ENCODE results near the gene SLC29A1.
A peak's percentile ranks its signal among the peaks of the same experiment; 100 is the strongest.
"Not testable (repeated sequence)": the region's sequence is repeated elsewhere in the genome, so short reads cannot be mapped to it uniquely, and the experiment has no call there.

SLC29A1 gene

DNA sequence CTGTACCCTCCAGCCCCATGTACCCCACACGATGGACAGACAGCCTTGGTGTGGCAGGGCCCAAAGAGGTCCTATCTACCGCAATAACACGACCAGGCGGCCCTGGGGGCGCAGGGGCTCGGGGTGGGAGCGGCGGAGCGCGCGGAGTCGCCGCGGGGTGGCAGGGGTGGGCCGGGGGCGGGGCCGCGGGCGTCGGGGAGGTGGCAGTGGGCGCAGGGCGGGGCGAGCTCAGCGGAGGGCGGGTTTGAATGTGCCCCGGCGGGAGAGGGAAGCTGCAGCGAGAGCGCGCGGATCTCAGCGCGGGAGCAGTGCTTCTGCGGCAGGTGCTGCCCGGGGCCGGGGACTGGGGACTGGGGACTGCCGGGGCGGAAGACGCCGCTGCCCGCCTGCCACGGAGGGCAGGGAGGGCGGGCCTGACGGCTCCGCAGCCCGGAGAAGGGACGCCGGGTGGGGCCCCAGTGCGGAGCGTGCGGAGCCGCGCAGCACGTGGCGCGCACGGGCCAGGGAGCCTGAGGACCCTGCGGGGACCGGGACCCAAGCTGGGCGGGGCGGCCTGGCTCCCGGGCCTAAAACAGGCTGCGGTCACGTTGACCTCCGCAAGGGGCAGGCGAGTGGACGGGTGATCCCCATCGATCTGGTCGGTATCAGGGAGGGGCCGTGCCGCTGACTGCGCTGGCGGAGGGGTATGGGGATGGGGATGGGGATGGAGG lies at the start of gene SLC29A1:
Gene SLC29A1 (plus strand): TSS at position 277 of the 710 bp plus-strand sequence. CDS start 3,719 bp downstream, outside the sequence.
- DNase-seq: peak; percentile 88 to 92

DNA sequence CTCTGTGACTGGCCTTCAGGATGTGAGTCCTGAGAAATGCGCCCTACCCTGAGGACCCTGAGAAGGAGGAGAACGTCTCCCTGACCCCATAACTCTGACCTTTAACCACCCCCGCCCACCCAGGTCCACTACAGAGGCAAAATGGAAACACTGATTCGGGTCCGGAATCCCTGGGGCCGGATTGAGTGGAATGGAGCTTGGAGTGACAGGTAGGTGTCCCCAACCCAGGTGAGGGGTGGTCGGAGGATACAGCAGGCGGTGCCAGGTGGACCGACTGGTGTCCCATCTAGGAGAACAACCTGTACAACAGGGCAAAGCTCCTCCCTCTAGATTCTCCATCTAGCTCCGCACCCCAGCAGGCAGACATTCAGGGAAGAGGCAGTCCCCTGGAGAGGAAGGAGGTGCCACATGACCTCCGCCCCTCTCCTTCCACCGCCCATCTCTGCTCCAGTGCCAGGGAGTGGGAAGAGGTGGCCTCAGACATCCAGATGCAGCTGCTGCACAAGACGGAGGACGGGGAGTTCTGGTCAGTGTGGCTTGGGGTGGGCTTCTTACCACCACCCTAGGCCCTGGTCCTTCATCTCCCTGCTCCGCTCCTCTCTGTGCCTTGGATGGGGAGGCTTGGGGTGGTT lies 47.1 kb upstream of the SLC29A1 start:
- DNase-seq: no peak

DNA sequence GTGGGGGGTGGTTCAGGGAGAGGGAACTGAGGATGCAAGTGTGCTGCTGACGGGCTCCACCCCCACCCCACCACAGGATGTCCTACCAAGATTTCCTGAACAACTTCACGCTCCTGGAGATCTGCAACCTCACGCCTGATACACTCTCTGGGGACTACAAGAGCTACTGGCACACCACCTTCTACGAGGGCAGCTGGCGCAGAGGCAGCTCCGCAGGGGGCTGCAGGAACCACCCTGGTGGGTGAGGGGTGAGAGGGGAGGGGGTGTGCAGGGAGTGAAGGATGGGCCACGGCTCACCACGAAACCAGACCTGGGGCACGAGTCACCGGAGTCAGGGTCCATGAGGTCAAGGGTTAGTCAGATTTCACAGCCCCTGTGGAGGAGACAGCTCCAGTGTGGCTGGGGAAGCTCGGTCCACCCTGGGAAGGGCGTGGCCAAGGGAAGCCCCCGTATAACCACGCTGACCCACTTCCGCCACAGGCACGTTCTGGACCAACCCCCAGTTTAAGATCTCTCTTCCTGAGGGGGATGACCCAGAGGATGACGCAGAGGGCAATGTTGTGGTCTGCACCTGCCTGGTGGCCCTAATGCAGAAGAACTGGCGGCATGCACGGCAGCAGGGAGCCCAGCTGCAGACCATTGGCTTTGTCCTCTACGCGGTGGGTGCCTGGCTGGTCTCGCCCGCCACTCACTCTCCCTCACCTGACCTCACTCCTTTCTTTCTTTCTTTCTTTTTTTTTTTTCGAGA lies 46.5 kb upstream of the SLC29A1 start:
- DNase-seq: peak; percentile 35 to 47

DNA sequence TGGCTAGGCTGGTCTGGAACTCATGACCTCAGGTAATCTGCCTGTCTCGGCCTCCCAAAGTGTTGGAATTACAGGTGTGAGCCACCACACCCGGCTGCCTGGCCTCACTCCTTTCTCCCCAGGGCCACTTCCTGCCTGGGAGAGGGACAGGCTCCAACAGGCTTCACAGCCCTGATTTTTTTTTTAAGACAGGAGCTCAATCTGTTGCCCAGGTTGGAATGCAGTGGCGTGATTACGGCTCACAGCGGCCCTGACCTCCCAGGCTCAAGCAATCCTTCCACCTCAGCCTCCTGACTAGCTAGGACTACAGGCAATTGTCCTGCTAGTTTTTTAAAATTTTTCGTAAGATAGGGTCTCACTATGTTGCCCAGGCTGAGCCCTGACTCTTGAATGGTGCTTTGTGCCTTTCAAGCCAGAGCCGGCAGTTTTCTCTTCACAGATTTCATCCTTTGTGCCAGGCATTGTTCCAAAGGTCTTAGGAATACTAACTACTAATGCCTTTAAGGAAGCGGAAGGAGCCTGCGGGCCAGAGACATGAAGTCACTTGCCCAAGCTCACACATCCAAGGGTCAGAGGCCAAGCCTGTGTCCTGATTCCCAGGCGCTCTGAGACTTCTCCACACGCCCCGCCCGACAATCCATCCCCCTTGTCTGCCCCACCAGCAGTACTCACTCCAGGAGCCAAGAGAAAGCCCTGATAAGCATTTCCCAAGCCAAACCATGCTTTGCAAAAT lies 45.5 kb upstream of the SLC29A1 start:
- no peak for DNase-seq

DNA sequence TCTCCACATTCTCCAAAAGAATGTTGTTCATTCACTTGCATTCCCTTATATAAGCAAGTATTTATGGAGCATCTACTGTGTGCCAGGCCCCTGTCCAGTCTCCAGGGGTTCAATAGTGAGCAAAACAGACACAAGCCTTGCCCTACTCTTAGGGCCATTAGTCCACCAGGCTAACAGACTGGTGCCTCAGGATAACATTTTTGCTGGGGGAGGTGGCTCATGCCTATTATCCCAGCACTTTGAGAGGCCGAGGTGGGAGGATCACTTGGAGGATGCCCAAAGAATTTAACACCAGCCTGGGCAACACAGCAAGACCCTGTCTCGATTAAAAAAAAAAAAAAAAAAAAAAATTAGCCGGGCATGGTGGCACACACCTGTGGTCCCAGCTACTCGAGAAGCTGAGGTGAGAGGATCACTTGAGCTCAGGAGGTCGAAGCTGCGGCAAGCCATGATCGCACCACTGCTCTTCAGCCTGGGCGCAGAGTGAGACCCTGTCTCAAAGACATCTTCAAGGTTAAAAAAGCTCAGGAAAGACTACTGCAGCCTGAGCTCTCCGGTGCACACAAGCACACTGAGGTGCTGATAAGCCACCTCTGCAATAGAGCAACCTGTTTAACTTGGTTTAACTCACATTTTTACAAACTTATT lies 44.8 kb upstream of the SLC29A1 start:
- no peak for DNase-seq

DNA sequence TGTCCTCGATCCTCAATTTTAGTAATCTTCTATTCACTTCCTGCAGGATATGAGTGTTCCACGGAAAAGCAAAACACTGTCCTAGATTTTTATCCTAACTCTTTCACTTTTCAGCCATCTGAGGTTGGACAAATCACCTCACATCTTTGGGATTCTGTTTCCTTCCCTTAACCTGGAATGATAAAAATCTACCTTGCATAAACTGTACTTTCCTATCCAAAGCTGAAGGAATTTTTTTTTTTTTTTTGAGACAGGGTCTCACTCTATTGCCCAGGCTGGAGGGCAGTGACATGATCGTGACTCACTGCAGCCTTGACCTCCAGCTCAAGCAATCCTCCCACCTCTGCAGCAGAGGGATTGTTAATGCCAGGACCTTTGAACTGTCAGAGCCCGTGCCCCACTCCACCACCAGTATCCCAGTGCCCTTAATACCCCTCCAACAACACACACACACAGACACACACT lies 44.3 kb upstream of the SLC29A1 start:
- no peak for DNase-seq

DNA sequence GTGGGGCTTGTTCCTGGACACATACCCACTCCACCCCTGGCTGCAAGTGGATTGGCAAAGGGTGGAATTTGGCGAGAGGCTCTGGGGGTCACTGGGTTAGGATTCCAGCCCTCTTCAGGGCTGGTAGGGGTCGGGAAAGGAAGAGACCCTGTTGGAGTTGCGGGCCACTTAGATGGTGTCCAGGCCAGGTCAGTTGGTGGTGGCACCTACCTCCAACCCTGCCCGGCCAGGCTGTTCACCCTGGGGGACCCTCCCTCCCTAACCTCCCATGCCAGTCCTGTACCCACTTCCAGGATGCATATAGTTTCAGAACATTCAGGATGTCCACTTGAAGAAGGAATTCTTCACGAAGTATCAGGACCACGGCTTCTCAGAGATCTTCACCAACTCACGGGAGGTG lies 43.7 kb upstream of the SLC29A1 start:
- DNase-seq: no peak

DNA sequence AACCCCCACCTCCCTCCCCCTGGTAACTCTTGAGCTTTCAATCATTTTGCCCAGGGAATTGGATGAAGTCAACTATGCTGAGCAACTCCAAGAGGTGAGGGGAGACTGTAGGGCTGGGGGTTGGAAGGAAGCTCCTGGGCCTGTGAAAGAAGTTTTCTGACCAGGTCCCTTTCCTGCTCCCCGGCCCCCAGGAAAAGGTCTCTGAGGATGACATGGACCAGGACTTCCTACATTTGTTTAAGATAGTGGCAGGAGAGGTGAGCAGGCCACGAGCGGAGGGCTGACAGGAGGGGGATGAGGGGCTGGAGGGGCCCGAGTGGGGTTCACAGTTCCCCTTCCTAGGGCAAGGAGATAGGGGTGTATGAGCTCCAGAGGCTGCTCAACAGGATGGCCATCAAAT lies 43.0 kb upstream of the SLC29A1 start:
- no peak for DNase-seq

DNA sequence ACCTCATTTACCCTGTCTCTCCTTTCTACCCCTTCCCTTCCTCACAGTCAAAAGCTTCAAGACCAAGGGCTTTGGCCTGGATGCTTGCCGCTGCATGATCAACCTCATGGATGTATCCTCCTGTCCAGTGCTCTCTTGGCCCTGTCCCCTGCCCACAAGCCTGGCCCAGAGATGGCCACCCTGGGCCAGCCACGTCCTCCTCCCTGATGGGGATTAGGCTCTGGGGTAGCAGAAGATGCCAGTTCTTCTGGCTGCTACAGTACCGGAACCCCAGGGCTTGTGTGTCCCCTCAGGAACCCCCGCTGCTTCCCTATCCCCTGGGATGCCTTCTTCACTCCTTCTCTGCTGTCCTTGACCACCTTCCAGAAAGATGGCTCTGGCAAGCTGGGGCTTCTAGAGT lies 42.5 kb upstream of the SLC29A1 start:
- DNase-seq: no peak

DNA sequence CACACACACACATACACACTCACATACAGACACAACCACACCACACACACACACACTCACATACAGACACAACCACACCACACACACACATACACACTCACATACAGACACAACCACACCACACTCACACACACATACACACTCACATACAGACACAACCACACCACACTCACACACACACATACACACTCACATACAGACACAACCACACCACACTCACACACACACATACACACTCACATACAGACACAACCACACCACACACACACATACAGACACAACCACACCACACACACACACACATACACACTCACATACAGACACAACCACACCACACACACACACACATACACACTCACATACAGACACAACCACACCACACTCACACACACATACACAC lies 41.6 kb upstream of the SLC29A1 start:
- not testable (repeated sequence) for DNase-seq

DNA sequence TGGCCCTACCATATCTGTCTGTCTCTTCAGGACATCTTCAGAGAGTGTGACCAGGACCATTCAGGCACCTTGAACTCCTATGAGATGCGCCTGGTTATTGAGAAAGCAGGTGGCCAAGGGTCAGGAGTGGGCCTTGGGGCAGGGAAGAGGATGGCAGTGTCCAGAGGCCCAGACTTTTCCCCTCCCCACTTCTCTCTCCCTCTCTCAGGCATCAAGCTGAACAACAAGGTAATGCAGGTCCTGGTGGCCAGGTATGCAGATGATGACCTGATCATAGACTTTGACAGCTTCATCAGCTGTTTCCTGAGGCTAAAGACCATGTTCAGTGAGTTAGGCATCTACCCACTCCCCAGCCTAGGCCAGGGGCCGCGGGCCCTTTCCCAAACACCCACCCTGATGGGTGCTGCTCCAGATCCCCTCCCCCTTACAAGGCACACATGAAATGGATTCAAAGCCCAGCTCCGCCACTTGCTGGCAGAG lies 40.4 kb upstream of the SLC29A1 start:
- DNase-seq: no peak

DNA sequence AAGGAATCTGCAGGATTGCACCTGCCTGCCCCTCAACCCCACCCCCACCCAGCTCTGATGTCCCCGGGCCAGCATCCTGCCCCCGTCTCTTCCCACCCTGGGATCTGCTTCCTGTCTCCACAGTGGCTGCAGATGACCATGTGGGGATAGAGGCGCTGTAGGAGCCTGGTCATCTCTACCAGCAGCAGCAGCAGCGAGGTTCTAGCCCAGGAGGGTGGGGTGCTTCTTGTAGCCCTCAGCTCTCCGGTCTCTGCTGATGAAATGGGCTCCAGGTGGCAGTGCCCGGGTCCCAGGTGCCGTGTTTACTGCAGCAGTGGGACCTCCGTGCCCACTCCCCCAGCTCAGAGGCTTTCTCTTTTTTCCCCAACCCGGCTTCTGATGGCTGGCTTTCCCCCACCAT lies 39.6 kb upstream of the SLC29A1 start:
- no peak for DNase-seq

DNA sequence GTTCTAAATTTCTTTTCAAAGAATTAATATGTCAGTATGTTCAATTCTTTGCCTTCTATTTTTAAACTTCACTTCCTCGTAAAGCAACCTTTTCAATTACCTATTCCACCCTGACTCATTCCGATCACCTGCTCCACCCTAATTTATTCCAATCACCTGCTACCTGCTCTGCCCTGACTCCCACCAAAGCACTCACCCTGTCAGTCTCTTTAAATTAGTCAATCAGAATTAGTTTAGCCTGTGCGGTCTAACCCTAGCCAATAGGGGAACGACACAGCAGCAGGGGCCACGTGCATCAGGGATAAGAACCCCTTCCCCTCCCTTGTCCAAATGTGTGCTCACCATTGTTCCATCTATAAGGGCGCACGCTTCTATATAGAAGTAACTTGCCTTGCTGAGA lies 38.0 kb upstream of the SLC29A1 start:
- not testable (repeated sequence) for DNase-seq

DNA sequence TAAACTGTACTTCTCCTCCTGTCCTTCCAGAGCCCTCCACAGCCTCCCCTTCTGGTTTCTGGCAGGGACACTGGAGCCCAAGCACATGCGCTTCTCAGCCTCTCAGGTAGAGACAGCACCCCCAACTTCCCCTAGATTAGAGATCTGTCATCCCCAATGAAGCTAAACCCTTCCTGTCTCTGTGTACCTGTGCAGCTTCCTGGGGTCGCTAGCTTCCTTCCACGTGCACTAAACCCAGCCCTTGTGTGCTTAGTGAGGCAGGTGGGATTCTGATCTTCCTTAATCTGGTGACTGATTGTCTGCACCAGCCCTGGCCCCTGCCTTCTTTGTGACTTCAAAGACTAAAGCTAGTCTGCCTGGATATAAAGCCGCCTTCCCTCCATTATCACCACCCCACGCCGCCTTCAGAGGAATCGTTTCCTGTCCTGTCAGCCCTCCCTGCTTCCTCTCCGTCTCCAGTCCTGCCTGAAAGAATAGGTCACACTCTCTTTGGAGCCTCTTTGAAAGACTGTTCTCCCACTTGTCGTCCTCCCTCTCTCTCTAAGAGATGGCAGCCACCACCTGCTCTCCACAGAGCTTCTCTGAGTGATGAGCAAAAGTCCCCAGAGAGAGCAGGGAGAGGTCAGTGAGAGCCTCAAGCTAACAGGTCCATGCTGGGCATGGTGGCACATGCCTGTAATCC lies 37.3 kb upstream of the SLC29A1 start:
- no peak for DNase-seq

DNA sequence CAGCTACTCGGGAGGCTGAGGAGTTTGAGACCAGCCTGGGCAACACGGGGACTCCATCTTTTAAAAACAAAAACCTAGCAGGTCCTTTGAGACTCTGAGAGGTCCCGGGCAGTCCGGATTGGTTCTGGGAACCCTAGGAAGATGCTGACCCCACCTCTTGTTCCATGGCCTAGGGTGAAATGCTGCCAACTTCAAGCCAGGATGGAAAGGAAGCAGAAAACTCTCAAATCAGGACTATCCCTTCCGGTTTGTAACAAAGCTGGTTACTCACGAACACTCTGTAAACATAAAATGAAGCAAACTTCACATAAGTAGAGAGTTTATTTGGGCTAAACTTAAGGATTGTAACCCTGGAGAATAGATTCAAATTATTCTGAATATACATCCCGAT lies 36.8 kb upstream of the SLC29A1 start:
- DNase-seq: no peak

DNA sequence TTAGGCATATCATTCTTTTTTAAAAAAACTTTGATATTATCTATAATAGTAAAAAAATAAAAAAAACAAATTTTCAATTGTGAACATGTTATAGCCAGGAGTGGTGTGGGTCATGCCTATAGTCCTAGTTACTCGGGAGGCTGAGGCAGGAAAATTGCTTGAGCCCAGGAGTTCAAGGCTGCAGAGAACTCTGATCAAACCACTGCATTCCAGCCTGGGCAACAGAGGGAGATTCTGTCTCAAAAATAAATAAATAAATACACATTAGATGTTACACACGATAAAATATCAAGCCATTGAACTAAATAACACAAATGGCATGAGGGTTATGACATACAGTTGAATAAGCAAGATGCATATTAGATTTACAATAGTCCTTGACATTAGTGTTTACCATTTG lies 34.6 kb upstream of the SLC29A1 start:
- no peak for DNase-seq

DNA sequence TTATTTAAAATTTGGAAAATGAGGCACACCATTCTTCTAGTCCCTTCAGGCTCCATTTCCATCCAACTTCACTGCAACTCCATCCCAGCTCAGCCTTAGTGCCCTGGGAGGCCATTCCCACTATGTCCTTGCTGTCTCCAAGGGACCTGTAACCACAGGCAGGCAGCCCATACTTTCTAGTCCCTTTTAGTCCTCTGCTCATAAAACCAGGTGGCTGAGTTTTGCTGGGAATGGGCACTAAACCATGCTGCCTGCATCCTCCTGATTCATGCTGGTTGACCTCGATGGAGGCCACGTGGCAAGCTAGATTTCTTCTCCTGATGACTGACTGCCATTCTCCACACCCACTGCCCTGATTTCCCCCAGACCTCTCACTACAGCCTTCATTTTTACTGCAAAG lies 34.1 kb upstream of the SLC29A1 start:
- no peak for DNase-seq

DNA sequence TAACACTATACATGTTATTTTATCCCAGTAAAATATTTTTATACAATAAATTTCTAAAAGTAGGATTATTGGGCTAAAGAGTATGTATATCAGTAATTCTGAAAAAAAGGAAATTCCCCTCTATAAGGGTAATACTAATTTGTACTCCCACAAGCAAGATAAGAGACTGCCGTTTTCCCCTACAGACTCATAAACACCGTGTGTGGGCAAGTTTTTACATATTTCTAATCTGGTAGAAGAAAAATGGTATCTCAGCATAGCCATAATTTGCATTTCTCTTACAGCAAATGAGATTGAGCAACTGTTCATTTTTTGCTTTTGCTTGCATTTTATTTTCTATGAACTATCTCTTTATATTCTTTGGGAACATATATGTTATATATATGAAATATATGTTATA lies 32.7 kb upstream of the SLC29A1 start:
- DNase-seq: no peak

DNA sequence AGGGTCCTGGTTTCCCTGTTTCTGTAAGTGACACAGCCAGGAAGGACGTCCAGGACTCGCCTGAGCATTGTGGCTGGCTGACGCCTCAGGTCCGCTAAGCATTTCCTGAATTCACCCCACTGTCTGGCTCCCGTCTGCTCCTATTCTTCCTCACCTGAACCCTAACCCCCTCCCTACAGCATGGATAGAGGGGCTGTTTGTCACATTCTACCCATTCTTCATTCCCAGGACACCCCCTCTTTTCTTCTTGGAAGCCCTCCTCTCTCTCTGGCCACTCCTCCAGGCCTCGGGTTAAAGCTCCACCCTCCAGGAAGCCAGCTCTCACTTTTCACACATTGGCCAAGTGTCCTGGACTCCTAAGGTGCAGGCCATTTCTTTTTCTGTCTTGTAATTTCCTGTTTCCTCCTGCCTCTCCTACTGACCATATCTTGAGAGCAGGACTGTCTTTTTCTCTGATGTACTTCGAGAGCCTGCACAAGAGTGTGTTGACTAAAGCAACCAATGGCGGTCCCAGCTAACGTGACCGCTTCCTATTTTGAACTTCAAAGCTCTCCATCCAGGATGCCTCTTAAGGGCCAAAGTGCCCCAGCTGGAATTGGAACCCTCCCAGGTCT lies 30.9 kb upstream of the SLC29A1 start:
- no peak for DNase-seq

DNA sequence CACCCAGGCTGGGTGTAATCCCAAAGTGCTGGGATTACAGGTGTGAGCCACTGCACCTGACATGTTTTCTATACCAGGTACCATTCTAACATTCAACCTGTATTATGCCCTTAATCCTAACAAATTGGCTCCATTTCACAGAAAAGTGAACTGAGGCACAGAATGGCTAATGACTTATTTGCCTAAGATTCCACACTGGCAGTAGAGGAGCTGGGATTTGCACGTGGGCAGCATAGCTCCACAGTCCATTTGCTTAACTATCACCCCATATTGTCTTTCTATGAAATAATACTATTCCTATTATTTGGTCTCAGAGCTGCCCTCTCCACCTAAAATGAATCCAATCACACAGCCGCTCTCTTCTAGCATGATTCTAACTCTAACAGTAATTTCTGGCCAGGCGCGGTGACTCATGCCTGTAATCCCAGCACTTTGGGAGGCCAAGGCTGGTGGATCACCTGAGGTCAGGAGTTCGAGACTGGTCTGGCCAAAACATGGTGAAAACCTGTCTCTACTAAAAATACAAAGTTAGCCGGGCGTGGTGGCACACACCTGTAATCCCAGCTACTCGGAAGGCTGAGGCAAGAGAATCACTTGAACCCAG lies 30.0 kb upstream of the SLC29A1 start:
- no peak for DNase-seq

DNA sequence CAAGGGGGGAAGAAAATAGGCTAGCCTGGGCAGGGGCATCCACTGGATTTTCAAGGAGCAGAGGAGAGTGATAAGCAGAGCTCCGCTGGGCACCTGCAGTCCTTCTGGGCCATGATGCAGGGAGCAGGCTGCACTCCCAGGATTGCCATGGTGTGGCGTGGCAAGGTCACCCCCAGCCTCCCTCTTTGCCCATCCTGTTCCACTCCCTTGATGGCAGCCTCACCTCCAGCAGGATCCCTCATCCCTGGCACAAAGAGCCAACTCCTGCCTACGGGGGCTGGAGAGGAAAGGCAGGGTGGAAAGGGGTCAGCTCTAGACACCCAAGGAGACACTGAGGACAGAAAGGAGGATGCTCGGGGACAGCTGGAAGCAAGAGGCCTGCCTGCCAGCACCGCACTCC lies 29.1 kb upstream of the SLC29A1 start:
- no peak for DNase-seq
